Daoy (cell line): ENCODE measurements around the gene TOMM20L. TPM values are rescaled to one million over a fixed set of nuclear protein-coding genes. Genes with fewer than 3 reads are reported as not detected.
"Not testable (repeated sequence)": the region's sequence is repeated elsewhere in the genome, so short reads cannot be mapped to it uniquely, and the experiment has no call there.

Experiments
- DNase-seq: peaks from one replicate; pipeline ENCODE4 v3.0.0-alpha.2; 2015; ENCODE audit warnings: low read depth
- total RNA-seq: library from RNA; depleted of rRNA; stranded (reverse); fragments of >200 nt; shearing (Covaris generic); gene quantifications from 2 replicates; pipeline ENCODE4 v1.2.3, GENCODE V29; 2014; rRNA removed

The TOMM20L gene
- not detected in 2 replicates for total RNA-seq

DNA sequence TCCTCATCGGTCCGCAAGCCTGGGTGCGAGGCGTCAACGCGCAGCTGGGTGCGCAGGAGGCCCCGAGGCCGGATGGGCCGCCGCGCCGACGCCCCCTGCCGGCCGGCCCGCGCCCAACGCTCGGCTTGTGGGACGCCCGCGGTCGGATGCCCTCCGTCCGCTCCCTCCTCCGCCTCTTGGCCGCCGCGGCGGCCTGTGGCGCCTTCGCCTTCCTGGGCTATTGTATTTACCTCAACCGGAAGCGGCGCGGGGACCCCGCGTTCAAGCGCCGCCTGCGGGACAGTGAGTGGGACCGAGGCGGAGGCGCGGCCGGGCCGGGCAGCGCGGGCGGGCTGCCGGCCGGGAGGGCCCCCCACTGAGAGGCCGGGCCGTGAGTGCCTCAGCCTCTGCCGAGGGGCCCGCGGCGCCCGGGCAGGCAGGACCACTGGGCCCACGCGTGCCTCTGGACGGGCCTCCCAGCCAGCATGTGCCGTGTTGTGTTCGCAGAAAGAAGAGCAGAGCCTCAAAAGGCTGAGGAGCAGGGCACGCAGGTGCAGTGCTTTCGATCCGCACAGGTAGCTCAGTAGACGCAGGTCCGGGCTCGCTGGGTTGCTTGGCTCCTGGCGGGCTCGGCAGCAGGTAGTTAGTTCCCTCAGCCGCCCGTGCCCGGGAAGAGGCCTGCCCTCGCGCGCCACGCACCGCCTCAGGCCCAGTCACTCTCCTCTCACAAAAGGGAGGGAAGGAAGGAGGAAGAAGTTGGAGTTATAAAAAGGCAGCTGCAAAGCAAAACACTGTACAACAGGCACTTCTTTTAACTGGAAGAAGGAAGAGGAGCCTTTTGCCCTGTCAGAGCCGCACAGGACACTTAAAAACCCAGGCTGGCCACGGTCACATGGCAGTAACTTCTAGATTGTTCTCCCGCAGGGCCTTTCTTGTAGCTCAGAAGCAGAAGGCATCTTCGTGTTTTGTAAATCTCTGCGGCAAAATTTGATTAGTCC is at the start of gene TOMM20L:
TSS of gene TOMM20L (plus strand) at position 119 of the 977 bp plus-strand sequence. CDS start at position 147, 28 bp downstream.
- DNase-seq: peak; percentile 90

DNA sequence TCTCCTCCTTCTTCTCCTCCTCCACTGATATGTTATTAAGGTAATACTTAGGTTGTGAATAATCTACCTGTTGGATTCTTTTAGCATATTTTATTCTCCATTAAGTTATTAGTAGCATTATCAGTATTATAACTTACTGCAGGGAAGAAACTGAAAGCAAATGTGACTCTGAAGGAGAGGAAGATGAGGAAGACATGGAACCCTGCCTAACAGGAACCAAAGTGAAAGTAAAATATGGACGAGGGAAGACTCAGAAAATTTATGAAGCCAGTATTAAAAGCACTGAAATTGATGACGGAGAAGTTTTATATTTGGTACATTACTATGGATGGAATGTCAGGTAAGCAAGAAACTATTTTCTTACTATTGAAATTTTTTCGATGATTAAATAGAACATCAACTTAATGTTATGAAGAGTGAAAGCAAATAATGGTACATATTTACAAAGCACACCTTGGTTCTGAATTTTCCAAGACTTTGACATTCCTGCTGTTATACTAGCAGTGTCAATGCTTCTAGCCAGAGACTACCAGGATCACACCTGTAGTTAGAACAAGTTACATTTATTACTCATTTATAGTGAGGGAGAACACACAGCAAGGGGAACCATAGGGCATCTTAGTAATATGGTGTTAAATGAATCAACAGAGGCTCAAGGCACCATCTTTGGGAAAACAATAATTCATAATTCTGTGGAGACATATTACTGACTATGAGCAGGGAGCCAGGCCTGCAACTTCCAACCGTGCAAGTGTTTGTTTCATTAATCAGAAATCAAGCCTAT is 42.0 kb upstream of the TOMM20L start:
- no peak for DNase-seq

- DNase-seq: no peak
Measured at GRCh38 chr14:58354808-58355207, 40.9 kb upstream of the TOMM20L start.

DNA sequence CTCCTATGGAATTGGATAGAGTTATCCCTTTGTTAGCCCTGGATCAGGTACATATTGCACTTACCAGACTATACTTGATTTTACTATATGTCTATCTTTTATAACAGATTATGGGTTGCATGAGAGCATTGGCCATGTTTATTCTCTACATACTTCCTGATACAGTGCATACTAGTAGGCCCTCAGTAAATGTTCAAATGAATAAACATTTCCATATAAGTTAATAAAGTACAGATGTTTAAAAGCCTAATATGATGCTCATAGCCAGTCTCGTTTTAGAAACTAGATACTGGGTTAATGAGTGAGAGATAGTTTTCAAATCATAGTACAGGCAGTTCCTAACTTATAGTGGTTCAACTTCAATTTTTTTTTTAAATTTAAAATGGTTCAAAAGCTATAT is 39.5 kb upstream of the TOMM20L start:
- DNase-seq: no peak

GRCh38 chr14:58362272-58362671 is 33.5 kb upstream of the TOMM20L start:
- DNase-seq: not testable (repeated sequence)

GRCh38 chr14:58362798-58363412 is 32.8 kb upstream of the TOMM20L start:
- DNase-seq: peak; percentile 21

DNA sequence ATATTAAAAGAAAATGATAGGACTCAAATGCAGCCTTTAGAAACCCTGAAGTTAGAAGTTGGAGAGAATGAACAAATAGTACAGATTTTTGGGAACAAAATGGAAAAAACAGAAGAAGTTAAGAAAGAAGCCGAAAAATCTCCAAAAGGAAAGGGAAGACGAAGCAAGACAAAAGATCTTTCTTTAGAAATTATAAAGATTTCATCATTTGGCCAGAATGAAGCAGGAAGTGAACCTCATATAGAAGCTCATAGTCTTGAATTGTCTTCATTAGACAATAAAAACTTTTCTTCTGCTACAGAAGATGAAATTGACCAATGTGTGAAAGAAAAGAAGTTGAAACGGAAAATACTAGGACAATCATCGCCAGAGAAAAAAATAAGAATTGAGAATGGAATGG is 31.4 kb upstream of the TOMM20L start:
- DNase-seq: no peak

GRCh38 chr14:58367296-58367695 is 28.4 kb upstream of the TOMM20L start:
- DNase-seq: no peak

GRCh38 chr14:58368956-58369355 is 26.8 kb upstream of the TOMM20L start:
- no peak for DNase-seq

DNA sequence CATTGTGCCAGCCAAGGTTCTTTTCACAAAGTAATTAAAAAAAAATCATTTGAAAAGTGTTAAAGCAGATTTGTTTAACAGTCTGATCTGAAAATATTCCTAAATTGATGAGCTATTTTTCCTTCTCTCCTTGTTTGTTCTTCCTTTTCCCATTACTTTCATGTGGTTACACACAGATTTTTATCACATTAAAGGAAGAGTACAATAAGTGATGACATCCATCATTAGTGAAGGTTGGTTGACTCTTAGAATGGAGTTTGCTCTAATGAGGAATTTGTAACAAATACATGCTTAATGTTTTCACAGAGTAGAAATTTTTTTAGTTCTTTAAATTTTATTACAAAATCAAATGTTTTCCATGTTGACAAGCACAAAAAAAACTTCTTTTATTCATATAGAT is 18.9 kb upstream of the TOMM20L start:
- DNase-seq: no peak

GRCh38 chr14:58390830-58391229 is 4.9 kb upstream of the TOMM20L start:
- DNase-seq: no peak

- DNase-seq: no peak
Measured at GRCh38 chr14:58395562-58395811, 243 bp upstream of the TOMM20L start.

GRCh38 chr14:58397156-58397555 is 1.4 kb downstream of the TOMM20L start:
- DNase-seq: no peak

DNA sequence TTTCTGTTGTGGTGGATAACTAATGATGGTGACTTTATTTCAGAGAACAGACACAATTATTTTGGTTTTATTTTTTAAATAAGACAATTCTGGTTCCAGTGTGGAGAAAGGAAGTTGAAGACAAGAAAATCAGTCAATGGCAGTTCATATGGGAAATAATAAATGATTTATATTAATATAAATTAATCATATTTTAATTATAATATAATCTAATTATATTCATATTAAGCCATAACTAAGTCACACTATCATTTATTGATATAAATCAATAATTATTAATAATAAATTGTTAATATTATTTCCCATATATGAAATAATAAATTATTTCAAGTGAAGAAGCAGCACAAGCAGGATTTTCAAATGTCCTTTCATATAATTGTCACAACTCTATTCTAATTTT is 2.8 kb downstream of the TOMM20L start:
- DNase-seq: no peak

- DNase-seq: no peak
Measured at GRCh38 chr14:58398895-58399294, 3.2 kb downstream of the TOMM20L start.

GRCh38 chr14:58401587-58401986 is 5.9 kb downstream of the TOMM20L start:
- DNase-seq: no peak

- no peak for DNase-seq
Measured at GRCh38 chr14:58408681-58409215, 13.0 kb downstream of the TOMM20L start.

- DNase-seq: no peak
Measured at GRCh38 chr14:58414845-58415244, 19.1 kb downstream of the TOMM20L start.

DNA sequence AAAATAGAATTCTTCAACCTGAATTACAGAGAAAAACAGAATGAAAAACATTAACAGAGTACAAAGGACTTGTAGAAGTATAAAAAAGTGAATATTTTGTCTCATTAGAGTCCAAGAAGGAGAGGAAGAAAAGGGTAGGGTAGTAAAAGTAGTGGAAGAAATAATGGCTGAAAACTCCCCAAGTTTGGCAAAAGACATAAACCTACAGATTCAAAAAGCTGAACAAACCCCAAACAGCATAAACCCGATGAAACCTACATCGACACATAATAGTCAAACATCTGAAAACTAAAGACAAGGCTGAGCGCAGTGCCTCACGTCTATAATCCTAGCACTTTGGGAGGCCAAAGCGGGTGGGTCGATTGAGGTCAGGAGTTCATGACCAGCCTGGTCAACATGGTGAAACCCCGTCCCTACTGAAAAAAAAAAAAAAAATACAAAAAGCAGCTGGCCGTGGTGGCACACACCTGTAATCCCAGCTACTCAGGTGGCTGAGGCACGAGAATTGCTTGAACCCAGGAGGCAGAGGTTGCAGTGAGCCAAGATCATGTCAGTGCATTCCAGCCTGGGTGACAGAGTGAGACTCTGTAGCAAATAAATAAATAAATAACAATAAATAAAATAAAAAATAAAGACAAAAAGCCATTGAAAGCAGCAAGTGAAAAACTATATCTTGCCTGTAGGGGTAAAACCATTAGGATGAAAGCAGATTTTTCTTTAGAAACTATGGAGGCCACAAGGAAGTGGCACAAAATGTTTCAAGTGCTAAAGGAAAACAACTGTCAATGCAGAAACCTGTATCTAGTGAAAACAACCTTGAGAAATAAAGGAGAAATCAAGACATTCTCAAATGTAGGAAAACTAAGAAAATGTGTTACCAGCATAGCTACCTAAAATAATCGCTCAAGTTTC is 20.2 kb downstream of the TOMM20L start:
- DNase-seq: no peak

- not testable (repeated sequence) for DNase-seq
Measured at GRCh38 chr14:58416934-58417333, 21.2 kb downstream of the TOMM20L start.

GRCh38 chr14:58426670-58427280 is 31.0 kb downstream of the TOMM20L start:
- DNase-seq: peak; percentile 73
